ENCODE measurements around the gene MCF2L2.

GRCh38 chr3:183277260-183277659 lies 151.2 kb downstream of the MCF2L2 start:
- TF ChIP-seq CTCF (IDR thresholded peaks at IDR 0.05): no peak
- no peak for TF ChIP-seq POLR2A (IDR thresholded peaks at IDR 0.05)

All from vagina (tissue), 2 donors.